ENCODE results near the gene PRKACA.

The PRKACA gene

DNA sequence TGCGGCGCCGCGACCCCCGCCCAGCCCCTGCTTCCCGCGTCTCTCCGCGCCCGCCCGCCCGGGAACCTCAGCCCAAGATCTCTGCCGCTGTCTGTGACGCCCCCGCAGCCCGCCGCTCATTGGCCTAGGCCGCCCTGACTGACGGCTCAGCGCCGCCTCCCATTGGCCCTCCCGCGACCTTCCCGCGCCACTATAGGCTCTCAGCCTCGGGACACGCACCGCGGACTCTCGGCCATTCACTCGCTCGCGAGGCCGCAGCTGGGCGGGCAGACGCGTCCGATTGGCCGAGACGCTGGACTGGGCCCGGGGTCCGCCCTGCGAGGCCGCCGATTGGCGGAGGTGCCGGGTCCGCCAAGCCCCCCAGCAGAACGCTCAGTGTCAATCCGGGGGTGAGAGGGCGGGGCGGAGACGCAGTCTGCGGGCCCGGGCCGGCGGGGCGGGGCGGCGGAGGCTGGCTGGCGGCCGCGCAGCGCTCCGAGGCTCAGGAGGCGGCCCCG lies at the start of gene PRKACA:
PRKACA (minus strand) TSS at position 95 of the 497 bp plus-strand sequence. CDS start 215 bp downstream, outside the sequence.
- peak; percentile 95 to 98 (median 97) for DNase-seq

DNA sequence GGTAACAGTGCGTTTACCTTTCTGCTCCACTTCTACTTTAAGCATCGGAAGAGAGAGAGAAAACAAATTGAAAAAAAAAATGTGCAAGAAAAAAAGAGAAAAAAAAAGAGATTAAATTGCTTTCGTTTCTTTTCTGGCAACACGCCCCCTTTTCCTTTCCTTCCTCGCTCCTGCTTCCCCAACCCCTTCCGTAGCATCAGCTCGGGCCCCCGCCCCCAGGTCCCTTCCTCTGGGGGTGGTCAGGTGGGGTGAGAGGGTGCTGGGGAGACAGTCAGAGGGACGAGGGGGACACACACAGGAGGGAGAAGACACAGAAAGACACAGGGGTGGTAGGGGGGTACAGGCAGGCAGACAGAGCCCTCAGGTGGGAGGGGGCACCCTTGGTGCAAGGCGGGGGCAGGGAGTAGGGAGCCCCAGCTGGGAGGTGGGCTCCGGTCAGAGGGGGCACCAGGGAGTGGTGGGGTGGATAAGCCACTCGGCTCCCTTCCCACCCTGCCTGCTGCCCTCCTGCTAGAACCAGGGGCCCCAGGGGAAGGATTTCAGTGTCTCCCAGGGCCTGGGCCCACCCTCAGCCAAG lies 49.5 kb upstream of the PRKACA start:
- peak in 5 of 6 experiments; percentile 8 to 50 (median 29) for DNase-seq

DNA sequence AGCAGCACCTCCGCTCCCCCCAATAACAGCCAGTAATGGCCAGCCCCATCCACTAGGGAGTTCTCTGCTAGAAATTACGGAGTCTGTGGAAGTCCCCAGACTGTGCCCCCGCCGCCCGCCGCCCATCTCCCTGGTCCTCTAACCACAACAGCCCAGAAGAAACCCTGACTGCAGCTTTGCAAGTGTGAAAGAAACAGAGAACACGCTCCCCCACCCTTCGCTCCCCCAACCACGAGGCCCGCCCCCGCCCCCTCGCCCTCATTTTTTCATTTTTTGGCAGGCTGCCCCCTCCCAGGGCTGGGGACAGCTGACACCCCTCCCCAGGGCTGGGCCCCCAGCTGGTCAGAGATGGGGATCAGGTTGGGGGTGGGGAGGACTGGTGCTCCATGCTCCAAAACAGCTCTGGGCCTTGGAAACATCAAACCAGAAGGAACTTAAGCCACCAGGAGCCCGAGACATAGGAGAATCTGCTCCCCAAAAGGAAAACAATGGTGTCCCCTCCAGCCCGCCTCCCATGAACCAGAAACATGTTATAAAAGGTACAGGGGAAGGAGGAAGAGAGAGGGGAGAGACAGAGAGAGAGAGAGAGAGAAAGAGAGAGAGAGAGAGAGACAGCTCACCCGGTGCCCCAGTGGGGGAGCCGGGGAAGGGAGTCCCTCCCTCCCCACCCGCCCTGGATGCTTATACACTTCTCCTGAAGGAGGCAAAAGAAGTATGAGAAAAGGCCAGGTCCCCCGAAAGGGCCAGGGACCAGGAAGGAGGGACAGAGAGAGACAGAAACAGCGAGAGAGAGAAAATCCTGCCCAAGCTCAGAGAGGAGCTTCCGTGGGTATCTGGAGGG lies 48.6 kb upstream of the PRKACA start:
- peak in 3 of 6 experiments; percentile 17 to 43 (median 41) for DNase-seq

DNA sequence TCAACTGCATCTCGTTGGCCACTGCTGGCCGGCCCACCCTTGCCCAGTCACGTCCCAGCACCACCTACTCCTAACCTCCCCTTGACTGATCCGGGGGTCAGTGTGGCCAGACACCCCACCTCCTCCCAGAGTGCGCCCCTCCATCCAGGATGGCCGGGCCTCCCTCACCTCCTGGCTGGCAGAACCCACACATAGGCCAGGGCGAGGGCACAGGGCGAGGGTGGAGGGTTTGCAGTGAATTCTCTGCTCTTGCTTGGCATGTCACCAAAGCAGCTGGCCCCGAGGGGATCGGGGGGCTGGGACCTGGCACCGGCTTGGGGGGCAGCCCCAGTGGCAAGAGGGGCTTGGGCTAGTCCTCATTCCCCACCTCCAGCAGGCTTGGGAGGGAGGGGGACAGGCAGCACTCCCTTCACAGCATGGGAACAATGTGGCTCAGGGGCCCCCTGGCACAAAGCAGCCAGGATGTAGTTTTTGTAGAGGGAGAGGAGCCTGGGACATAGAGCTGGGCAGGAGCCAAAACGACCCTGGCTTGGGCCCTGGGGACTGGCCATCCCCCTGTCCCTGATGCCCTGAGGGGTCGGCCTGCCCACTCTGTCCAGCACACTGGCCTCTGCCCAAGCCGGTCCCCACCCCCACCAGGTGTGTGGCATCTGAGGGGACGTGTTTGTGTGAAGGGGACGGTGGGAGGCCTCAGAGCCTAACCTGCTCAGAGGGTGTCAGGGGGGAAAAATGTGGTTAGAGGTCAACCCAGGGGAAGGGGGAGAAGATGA lies 47.3 kb upstream of the PRKACA start:
- DNase-seq, result no peak

DNA sequence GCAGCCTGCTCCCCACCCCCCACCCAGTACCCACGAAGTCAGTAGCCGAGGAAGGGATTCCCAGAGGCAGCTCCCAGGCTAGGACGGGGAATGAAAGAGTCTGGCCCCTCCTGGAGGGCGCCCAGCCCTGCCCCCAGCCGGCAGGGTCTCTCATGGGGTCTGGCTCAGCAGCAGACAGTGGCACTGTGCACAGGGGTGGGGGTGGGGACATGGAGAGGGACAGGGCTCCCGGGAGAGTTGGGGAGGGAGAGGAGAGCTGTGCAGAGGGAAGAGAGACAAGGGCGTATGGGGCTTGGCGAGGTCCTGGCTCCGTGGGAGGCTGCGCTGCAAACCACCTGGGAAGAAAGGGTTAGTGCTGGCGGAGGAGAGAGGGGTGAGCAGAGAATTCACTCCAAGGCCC lies 46.5 kb upstream of the PRKACA start:
- DNase-seq, result no peak

DNA sequence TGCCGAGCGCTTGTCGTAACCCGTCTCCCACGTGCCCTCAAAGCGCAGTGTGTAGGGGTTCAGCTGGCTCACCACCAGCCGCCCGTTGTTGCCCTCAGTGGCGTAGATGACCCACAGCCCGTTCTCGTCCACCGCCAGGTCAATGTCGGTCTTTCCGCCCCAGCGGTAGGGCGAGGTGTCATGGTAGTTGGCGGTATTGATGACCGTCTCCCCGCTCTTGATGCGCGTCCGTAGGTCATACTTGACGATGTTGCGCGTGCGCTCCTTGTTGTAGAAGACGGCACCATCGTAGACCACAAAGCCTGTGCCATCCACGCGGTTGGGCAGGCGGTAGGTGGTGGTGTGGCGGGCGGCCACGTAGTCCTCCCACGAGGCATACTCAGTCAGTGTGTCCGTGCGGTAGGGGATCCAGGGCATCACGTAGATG lies 45.3 kb upstream of the PRKACA start:
- DNase-seq, result no peak

DNA sequence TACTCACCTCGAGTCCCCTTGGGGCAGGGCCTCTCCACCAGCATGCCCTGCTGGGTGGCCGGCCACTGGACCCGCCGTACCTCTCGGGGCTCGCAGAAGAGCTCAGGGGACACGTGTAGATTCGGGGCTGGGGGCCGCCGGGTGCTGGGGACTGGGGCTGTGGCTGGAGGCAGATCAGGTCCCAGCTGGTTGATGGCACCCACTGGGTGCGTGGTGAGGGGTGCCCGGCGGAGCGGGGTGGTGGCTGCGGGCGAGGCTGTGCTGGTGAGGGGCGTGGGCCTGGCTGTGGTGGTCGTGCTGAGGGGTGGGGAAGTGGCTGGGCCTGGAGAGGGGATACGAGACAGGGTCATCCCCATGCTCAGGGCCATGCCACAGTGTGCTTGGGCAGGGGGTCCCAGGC lies 43.7 kb upstream of the PRKACA start:
- no peak for DNase-seq

DNA sequence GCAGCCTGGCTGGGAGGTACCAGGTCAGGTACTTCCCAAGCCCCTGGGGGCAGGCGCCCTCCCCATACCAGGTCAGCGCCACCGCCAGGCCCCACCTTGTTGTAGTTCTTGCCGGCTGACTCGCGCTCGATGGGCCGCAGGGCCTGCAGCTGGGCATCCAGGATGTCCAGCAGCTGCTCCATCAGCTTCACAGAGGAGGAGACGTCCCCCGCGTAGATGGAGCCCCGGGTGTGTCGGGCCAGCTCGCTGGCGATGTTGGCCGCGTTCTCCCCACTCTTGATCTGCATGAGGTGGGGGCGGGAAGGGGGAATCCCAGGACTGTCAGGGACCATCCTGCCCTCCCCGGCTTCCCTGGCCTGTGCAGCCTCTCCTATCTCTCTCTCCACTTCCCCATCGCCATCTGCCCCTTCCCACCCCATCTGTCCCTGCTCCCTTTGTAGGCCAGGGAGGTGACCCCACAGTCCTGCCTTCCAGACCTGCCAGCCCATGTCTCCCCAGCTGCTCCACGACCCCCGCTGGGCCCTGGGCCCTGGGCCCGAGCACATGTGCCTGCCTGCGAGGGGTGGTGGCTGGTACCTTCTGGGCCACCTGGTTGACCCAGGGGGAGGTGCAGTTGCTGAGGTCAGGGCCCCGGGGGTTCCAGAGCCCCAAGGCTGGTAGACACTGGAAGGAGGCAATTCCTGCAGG lies 42.6 kb upstream of the PRKACA start:
- DNase-seq, result no peak

DNA sequence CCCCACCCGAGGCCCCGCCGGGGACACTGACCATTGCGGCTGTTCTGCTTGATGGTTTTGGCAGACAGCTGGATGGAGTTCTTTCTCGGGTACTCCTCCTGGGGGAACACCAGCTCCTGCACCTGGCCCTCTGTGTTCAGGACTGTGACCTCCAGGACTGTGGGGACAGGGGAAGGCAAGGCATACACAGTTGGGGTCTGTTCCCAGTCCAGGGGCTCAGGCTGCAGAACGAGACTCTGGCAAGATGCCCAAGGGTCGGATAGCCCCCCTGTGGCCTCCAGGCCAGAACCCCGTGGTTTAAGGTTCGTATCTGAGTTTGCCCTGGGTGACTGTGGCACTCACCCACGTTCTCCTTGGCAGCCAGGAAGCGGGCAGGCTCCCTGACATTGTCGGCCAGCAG lies 41.5 kb upstream of the PRKACA start:
- no peak for DNase-seq

DNA sequence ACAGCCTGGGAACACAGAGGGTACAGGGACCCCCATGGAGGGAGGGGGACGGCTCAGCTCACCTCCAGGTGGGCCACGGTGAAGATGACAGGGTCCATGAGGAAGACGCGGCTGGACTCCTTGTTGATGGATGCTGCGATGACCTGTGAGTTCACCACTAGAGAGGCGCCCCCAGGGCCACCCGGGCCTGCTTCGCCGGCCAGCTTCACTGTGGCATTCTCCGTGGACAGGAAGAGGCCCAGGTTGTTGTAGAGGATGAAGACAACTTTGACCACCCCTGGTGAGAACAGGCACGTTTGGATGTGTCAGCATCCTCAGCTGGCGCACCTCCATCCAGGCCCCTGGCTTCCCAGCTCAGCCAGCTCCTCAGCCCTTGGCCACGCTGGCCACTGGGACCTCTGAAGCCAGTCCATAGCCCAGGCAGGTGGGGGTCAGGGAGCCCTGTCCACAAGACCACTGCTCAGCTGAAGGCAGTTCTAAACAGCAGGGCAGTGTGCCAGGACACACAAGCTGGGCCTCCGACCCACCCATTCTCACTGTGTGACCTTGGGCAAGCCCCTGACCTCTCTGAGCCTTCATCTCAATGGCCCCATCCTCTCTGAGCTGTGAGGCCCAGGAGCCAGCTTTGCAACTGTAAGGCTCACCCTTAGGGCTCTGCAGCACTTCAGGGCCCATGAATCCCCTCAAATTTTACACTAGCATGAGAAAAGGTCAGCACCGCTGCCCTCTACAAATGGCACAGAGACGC lies 40.9 kb upstream of the PRKACA start:
- DNase-seq, result no peak

DNA sequence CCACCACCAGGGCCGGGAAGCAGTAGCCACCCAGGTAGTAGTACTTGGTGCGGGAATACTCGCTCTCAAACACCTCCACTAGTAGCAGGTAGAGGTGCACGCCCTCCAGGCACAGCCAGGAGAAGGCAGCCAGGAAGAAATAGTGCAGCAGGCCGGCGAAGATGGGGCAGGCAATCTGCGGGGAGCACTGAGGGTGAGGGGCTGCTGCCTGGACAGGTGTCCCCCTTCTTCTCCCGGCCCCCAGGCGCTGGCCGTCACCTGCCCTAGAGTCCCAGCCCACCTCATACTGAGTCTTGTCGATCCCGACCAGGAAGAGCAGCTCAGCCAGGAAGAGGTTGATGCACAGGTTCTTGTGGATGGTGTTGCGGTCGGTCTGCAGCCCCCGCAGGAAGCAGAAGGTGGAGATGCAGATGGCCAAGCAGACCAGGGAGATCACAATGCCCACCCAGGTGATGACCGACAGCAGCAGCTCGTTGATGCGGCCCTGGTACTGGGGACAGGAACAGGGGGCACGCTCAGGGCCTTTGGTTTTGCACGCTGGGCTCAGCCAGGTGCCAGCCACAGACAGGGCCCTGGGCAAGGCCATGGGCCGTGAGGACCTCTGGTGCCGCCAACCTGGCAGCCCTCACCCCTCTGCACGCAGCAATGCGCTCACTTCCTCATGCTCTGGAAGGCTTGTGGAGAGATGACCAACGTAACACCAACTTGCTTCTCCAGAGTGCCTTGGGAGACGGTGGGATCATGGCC lies 39.6 kb upstream of the PRKACA start:
- DNase-seq, result no peak

DNA sequence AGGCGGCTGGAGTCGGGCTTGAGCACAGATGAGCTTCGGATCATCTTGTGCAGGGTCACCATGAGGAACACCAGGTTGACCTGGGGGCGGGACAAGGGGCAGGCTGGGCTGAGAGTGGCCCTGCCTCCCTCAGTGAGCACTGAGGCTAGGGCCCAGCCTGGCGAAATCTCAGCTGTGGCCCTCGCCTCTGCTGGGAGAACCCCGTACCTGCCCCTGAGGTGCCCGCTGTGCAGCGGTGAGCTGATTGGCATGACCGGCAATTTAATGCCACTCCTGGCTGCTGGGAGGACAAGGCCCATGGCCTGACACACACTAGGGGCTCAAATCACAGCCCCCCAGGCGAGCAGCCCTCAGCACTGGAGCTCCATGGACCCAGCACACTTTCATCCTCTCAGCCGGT lies 38.6 kb upstream of the PRKACA start:
- DNase-seq, result no peak

DNA sequence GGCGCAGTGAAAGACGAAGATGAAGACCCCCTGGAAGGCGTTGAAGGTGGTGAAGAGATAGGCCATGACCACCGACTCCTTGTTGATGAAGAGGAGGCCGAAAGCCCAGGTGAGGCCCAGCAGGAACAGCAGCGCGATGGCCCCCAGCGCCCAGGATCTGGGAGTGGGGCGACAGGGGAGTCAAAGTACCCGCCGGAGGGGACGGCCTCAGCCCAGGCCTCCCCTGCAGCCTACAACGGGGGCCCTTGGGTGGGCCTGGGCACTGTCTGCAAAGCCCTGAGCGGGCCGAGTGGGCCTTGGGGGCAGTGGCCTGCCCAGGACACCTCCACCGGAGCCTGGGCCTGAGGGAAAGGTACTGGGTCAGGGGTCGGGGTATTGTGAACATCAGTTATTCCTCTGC lies 37.8 kb upstream of the PRKACA start:
- DNase-seq, result no peak

DNA sequence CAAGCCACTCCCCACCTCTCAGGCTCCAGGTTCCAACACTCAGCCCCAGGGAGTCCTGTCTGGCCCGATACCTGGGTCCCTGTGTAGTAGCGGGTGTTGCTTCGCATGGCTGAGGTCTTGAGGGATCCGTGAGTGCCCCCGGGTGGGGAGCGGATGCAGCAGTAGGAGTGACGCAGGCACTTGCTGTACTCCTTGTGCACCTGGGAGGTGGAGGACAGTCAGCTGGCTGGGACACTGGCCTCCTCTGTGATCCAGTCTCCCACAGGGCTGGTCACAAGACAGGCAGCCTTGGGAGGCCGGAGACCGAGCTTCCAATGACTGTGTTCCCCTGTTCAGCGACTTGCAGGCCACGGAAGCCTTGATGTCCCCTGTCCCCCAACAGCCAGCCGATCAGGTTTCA lies 35.2 kb upstream of the PRKACA start:
- DNase-seq, result no peak

DNA sequence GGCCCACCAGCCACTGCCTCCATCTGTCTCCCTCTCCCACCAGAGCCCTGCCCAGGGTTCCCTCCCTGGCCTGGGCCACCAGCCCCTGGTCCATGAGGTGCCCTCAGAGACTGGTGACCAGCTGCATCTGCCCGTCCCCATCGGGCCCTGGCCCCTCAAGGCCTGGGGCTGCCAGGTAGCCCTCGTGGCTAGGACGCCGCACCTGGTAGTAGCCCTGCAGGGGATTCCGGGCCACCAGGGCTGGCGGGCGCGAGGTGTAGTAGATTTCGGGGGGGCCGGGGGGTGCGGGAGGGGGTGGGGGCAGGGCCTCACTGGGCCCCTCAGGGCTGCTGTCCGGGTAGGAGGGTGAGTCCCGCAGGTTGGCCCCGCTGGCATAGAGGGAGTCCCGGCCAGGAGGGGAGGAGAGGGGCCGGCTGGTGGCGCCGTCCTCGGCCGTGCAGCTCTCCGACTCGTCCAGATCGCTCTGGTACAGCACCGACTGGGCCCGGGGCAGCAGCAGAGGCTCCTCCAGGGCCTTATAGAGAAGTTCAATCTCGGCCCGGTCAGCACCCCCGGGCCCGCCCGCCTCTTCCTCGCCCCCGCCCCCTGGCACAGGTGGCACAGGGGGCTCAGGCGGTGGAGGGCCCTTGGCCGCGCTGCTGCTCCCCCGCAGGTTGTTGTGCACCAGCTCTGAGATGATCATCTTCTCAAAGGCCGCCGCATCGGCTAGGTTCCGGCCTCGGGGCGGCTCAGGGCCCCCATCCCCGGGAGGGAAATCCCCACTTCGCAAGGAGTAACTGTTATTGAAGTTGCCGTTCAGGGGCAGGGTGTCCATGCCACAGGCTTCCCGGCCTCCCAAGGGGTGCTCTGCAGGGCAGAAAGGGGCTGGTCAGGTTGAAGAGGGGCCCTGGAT lies 33.5 kb upstream of the PRKACA start:
- no peak for DNase-seq

DNA sequence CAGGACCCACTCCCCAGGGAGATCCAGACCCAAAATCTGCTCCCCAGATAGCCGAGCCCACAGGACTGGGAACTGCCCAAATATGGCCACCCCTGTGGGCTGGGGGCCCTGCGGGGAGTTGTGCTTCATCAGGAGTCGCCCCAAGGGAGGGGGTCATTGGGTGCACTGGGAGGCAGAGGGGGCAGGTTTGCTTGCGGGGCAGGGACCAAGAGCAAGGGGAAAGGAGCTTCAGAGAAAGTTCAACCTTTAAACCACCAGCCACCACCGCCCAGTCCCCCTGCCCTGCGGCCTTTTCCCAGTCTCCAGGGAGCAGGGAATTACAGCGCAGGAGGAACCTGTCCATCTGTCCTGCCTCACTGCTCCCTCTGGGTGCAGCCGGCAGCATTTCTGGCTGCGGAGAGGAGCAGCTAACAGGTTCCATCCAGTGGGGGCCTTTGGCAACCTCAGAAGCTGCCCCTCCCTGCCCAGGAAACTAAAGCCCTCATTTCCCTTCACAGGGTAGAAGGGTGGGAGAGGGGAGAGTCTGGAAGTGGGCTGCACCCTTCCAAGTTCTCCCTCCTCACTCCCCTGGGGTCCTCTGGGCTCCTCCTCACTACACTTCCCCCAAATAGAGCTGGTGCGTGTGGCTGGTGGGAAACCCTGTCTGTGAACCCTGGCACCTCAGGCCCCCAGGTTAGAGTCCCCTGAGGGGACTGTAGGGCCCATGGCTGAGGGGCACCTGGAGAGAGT lies 32.6 kb upstream of the PRKACA start:
- DNase-seq, result peak in 1 of 6 experiments; percentile 23

DNA sequence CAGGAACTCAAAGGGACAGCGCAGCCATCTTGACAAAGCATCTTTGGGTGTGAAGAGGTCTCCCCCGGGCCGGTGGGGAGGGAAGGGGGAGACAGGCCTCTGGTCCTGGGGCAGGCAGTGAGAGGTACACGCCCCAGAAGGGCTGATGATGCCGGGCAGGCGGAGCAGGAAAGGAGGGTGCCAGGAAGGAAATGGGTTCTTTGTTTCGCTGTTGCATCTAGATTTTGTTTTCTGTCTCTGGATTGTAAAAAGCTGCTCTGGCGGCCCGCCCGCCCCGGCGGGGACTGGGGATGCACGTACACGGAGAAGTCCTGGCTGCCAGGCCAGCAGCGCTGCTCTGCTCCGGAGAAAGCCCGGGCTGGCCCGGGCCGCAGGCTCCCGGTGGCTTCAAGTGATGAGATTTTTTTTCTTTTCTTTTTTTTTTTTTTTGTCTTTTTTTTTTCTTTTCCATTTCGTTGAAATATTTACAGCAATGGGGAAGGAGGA lies 32.0 kb upstream of the PRKACA start:
- peak; percentile 41 to 80 (median 66) for DNase-seq

DNA sequence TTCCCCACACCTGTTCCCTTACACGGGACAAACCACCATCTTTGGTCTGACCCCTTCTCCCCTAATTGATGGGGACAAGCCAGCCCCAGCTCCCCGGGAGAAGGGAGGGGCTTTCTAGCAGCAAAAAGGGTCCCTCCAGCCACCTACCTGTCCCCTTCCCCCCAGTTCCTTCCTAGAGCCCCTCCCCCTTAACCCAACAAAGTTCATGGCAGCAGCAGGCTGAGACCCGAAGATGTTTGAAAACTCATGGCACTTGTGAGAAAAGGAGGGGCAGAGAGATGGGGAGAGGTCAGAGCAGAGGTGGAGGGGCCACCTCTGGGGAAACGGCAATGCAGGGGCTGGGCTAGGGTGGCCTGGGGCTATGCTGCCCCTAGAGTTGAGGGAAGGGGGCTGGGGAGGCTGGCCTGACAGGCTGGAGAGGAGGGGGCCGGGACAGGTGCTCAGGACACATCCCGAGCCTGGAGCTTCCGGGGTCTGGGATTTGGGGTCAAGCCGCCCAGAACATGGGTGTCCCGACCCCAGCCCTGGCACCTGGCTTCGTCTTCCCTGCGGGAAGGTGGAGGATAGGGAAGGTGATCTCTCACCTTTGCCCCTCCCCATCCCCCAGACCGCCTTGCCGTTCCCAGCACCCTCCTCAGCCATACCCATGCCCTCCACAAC lies 31.3 kb upstream of the PRKACA start:
- no peak for DNase-seq
